Mesendoderm (in vitro differentiated cells): Measurements from ENCODE around the gene SYT1.

Experiments used
- DNase-seq: peaks from one replicate; pipeline ENCODE4 v3.0.0; 2013
- H2AK5ac ChIP-seq: 2 replicates; pipeline ENCODE4 v1.6.1; 2013; ENCODE audit warnings: low read length, inconsistent platforms
- H2BK120ac ChIP-seq: 2 replicates; pipeline ENCODE4 v1.6.1; 2013; ENCODE audit warnings: low read depth, mild to moderate bottlenecking, low read length, moderate library complexity, mixed read lengths
- H2BK15ac ChIP-seq: replicated peaks from 2 replicates; pipeline ENCODE4 v1.6.1; 2013; ENCODE audit warnings: low read depth, mild to moderate bottlenecking, moderate library complexity
- H2BK5ac ChIP-seq: 2 replicates; pipeline ENCODE4 v1.6.1; 2013; ENCODE audit warnings: low read length, inconsistent platforms
- H3K18ac ChIP-seq: 2 replicates; pipeline ENCODE4 v1.6.1; 2013; ENCODE audit warnings: mild to moderate bottlenecking, low read length, mixed read lengths
- H3K23ac ChIP-seq: one replicate; pipeline ENCODE4 v1.6.1; 2013; ENCODE audit warnings: low read length
- H3K27ac ChIP-seq: 2 replicates; pipeline ENCODE4 v1.5.1; 2013; ENCODE audit warnings: low read depth, mild to moderate bottlenecking, inconsistent platforms, low read length, moderate library complexity
- H3K27me3 ChIP-seq: 2 replicates; pipeline ENCODE4 v1.6.1; 2013; ENCODE audit warnings: low read length, control low read depth, mild to moderate bottlenecking, inconsistent platforms; ENCODE audit not compliant: insufficient read depth, poor library complexity
- H3K36me3 ChIP-seq: 2 replicates; pipeline ENCODE4 v1.6.1; 2013; ENCODE audit warnings: low read length, inconsistent platforms; ENCODE audit not compliant: control insufficient read depth, insufficient read depth
- H3K4ac ChIP-seq: one replicate; pipeline ENCODE4 v1.6.1; 2013; ENCODE audit warnings: low read depth, mild to moderate bottlenecking, low read length, moderate library complexity
- H3K4me1 ChIP-seq: 2 replicates; pipeline ENCODE4 v1.6.1; 2013; ENCODE audit warnings: low read depth, low read length, inconsistent platforms; ENCODE audit not compliant: control insufficient read depth
- H3K4me2 ChIP-seq: 2 replicates; pipeline ENCODE4 v1.6.1; 2013; ENCODE audit warnings: low read length
- H3K4me3 ChIP-seq: 2 replicates; pipeline ENCODE4 v1.5.1; 2013; ENCODE audit warnings: mild to moderate bottlenecking, low read length
- H3K56ac ChIP-seq: one replicate; pipeline ENCODE4 v1.6.1; 2013; ENCODE audit warnings: low read length
- H3K79me1 ChIP-seq: 2 replicates; pipeline ENCODE4 v1.6.1; 2013; ENCODE audit warnings: low read length, inconsistent platforms
- H3K79me2 ChIP-seq: 2 replicates; pipeline ENCODE4 v1.6.1; 2013; ENCODE audit warnings: mild to moderate bottlenecking, low read length; ENCODE audit not compliant: control insufficient read depth, insufficient read depth
- H3K9ac ChIP-seq: 2 replicates; pipeline ENCODE4 v1.6.1; 2013; ENCODE audit warnings: low read length, inconsistent platforms
- H4K5ac ChIP-seq: one replicate; pipeline ENCODE4 v1.6.1; 2013; ENCODE audit warnings: low read length
- H4K8ac ChIP-seq: one replicate; pipeline ENCODE4 v1.6.1; 2013; ENCODE audit warnings: low read depth, mild to moderate bottlenecking, control low read depth, low read length, moderate library complexity
- WGBS: extraction: QIAGEN DNeasy Blood & Tissue Kit; methylation state at CpG from one replicate; pipeline ENCODE4 v1.1.7; 2013; ENCODE audit warnings: low lambda C conversion rate, missing lambda C conversion rate; ENCODE audit not compliant: insufficient coverage; ENCODE audit errors: extremely low coverage; 5-methylcytosine and 5-hydroxymethylcytosine counted together

The SYT1 gene

DNA sequence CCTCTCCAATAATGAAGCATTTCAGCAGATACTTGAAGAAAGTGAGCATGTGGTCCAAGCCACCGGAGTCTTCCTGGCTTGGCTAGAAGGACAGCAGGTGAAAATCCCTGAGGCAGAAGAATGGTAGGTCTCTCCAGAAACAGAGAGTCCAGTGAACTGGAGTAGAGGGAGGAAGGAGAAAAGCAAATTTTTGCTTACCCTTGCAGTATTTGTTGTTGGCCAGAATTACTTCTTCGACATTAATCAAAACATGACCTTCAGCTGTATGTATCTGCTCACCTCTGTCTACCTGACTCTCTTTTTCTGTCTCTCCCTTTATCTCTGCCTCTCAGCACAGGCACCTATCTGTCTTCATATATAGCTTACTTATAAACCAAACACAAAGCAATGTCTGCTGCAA lies 208.9 kb downstream of the SYT1 start:
- no peak overlapping the region for H2AK5ac ChIP-seq
- H3K36me3 ChIP-seq: no peaks in the 10 kb centered on the region
- H4K8ac ChIP-seq: no peak overlapping the region
- no peak overlapping the region for H3K4me3 ChIP-seq
- no peak overlapping the region for H2BK15ac ChIP-seq
- no peaks in the 10 kb centered on the region for H3K79me2 ChIP-seq
- no peak overlapping the region for H3K27ac ChIP-seq
- DNase-seq: no peak
- H3K4me2 ChIP-seq: no peak overlapping the region
- no peak overlapping the region for H3K56ac ChIP-seq
- no peak overlapping the region for H3K9ac ChIP-seq
- WGBS: no CpG with 5 or more reads among the region's 2 CpGs
- no peaks in the 10 kb centered on the region for H3K4me1 ChIP-seq
- H3K27me3 ChIP-seq: no peaks in the 10 kb centered on the region
- H2BK120ac ChIP-seq: no peak overlapping the region
- H4K5ac ChIP-seq: no peak overlapping the region
- H3K23ac ChIP-seq: no peak overlapping the region
- H3K79me1 ChIP-seq: no peaks in the 10 kb centered on the region
- H3K18ac ChIP-seq: no peak overlapping the region
- no peak overlapping the region for H2BK5ac ChIP-seq
- H3K4ac ChIP-seq: no peak overlapping the region

DNA sequence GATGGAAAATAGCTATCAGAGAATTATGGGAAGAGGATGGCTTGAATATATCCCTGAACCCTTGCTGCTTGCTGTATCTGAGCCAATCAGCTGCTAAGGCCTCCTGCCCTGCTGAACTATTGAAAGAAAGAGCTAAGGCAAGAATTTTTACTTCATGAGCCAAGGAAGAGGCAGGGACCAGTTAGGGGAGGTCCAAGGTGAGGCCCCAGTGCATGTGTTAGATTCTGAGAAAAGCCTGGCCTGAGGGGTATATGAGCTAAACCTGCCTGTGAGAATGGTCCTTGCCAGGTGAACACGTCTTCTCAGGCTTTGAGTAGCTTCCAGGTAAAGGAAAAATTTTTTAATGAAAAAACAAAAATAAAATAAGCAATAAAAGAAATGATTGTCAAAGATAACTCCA lies 218.0 kb downstream of the SYT1 start:
- Histone ChIP-seq H3K79me1 (no peaks in the 10 kb centered on the region), H3K56ac (no peak overlapping the region), H3K18ac (peak overlapping the region; percentile 56), H3K4me3 (no peak overlapping the region), H3K36me3 (no peaks in the 10 kb centered on the region), H3K4me1 (no peaks in the 10 kb centered on the region), H2BK5ac (no peak overlapping the region), H2BK120ac (peak overlapping the region; percentile 21), H4K5ac (no peak overlapping the region), H4K8ac (peak overlapping the region; percentile 30), H3K4ac (no peak overlapping the region), H3K27me3 (no peaks in the 10 kb centered on the region), H3K23ac (no peak overlapping the region), H2BK15ac (no peak overlapping the region), H3K27ac (no peak overlapping the region), H3K79me2 (no peaks in the 10 kb centered on the region), H2AK5ac (no peak overlapping the region), H3K9ac (no peak overlapping the region), H3K4me2 (no peak overlapping the region)
- no CpG with 5 or more reads among the region's 1 CpG for WGBS
- peak; percentile 68 for DNase-seq

DNA sequence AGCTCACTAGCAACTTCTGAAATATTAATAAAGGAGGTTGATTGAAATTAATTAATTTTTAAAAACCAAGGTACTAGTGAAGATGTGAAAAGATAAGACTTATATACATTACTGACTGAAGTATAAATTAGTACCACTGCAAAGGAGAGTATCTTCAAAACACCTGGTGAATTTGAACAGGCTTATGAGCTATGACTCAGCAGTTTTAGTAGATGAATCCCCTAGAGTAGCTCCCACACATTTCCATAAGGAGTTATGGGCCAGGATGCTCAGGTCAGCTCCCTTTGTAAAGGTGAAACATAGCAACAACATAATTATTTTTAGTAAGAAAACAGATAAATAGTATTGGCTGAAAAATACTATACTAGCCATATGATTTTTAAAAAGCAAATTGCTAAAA lies 218.6 kb downstream of the SYT1 start:
- Histone ChIP-seq H3K9ac (no peak overlapping the region), H3K18ac (no peak overlapping the region), H3K27ac (no peak overlapping the region), H3K79me1 (no peaks in the 10 kb centered on the region), H3K36me3 (no peaks in the 10 kb centered on the region), H2BK5ac (no peak overlapping the region), H2BK15ac (no peak overlapping the region), H4K5ac (no peak overlapping the region), H3K79me2 (no peaks in the 10 kb centered on the region), H2BK120ac (no peak overlapping the region), H2AK5ac (no peak overlapping the region), H3K56ac (no peak overlapping the region), H3K4ac (no peak overlapping the region), H3K23ac (no peak overlapping the region), H3K4me3 (no peak overlapping the region), H3K27me3 (no peaks in the 10 kb centered on the region), H4K8ac (no peak overlapping the region), H3K4me2 (no peak overlapping the region), H3K4me1 (no peaks in the 10 kb centered on the region)
- DNase-seq: peak; percentile 27

DNA sequence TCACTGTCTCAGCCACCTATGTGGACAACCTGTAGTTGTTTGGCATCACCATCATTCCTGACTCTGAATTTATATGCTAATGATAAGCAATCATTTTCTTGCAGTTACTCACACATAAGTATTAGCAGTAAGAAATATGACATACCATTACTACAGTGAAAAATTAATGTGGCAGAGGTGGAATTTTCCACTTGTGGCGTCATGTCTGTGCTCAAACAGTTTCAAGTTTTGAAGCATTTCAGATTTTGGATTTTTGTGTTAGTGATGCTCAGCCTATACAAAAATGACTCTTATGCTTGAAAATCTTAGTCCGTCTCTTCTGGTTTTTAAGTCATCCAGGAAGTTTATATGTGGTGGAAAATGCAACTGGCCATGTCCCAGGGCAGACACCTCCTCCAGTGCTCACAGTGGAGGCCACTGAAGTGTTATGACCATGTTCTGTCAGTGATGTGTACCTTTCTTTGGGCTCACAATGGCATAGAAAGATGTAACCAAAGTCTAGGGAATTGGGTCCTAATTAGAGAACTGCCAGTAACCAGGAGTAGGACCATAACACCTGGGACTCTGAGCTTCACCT lies 220.6 kb downstream of the SYT1 start:
- no CpG with 5 or more reads among the region's 2 CpGs for WGBS
- Histone ChIP-seq H3K18ac (peak overlapping the region; percentile 56), H3K4me1 (no peaks in the 10 kb centered on the region), H3K9ac (no peak overlapping the region), H4K5ac (no peak overlapping the region), H3K23ac (no peak overlapping the region), H3K79me2 (no peaks in the 10 kb centered on the region), H3K27ac (no peak overlapping the region), H3K4me3 (no peak overlapping the region), H3K56ac (no peak overlapping the region), H2BK120ac (no peak overlapping the region), H2BK15ac (no peak overlapping the region), H3K4ac (no peak overlapping the region), H3K79me1 (no peaks in the 10 kb centered on the region), H4K8ac (no peak overlapping the region), H2BK5ac (no peak overlapping the region), H3K27me3 (no peaks in the 10 kb centered on the region), H2AK5ac (no peak overlapping the region), H3K36me3 (no peaks in the 10 kb centered on the region), H3K4me2 (no peak overlapping the region)
- no peak for DNase-seq

DNA sequence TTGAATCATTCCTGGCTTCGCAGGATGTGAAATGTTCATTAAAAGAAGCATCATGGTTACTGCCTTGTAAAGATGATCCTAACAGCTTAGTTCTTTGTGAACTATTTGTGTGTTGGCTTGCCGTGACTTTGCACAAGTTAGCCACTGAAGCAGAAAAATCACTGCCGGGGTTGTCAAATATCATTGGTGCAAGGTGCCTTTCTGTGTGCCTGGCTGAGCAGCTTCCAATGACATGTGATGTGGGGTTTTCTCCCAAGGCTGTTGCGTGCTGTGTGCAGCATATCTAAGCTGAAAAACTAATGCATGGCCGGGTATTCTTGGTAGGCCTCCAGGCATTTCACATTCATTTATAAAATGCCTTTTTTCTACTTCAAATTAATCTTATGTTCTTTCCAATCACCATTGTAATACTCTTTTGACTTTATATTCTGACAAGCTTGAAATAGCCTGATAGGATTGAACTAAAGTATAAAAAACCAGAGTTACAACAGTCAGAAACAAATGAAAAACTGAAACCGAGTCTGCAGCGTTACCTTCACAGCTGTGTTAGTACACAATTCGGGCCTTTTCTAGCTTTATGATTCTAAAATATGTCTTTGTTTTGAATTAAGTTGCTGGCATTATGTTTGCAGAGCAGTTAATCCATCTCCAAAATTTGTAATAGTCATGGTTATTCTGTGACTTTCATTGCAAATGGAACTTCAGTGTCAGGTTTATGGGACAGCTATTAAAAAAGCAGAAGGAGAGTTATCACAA lies 222.1 kb downstream of the SYT1 start:
- Histone ChIP-seq H3K79me1 (no peaks in the 10 kb centered on the region), H2AK5ac (no peak overlapping the region), H3K27ac (no peak overlapping the region), H4K8ac (no peak overlapping the region), H2BK120ac (no peak overlapping the region), H2BK15ac (no peak overlapping the region), H3K79me2 (no peaks in the 10 kb centered on the region), H3K56ac (no peak overlapping the region), H3K27me3 (no peaks in the 10 kb centered on the region), H2BK5ac (no peak overlapping the region), H3K18ac (no peak overlapping the region), H3K9ac (no peak overlapping the region), H3K4ac (no peak overlapping the region), H3K36me3 (no peaks in the 10 kb centered on the region), H3K23ac (no peak overlapping the region), H3K4me3 (no peak overlapping the region), H3K4me2 (no peak overlapping the region), H3K4me1 (no peaks in the 10 kb centered on the region), H4K5ac (no peak overlapping the region)
- no peak for DNase-seq
- no CpG with 5 or more reads among the region's 8 CpGs for WGBS

DNA sequence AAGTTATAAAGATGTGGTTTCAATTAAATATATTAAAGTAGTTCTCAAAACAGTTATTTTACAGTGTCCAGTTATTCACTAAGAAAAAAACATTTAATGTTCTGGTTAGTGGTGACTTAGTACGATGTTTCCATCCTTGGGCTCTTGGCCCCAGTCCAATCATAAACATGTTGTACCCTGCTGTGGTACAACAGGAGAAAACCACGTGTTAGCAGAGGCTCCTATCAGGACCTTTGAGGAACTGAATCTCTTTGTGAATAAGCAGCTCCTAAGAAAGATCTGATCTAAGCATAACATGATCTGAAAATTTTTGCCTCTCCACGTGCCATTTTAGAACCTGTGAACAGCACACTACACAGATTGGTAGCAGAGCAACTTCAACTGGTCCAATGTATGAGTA lies 234.0 kb downstream of the SYT1 start:
- H3K4me2 ChIP-seq: no peak overlapping the region
- no peak overlapping the region for H3K4me3 ChIP-seq
- H2BK15ac ChIP-seq: no peak overlapping the region
- H3K4me1 ChIP-seq: no peaks in the 10 kb centered on the region
- H3K79me1 ChIP-seq: no peaks in the 10 kb centered on the region
- H3K27me3 ChIP-seq: no peaks in the 10 kb centered on the region
- H3K9ac ChIP-seq: no peak overlapping the region
- H2AK5ac ChIP-seq: no peak overlapping the region
- DNase-seq: no peak
- no peaks in the 10 kb centered on the region for H3K79me2 ChIP-seq
- H3K18ac ChIP-seq: no peak overlapping the region
- no peak overlapping the region for H4K8ac ChIP-seq
- no peak overlapping the region for H2BK5ac ChIP-seq
- H3K36me3 ChIP-seq: no peaks in the 10 kb centered on the region
- H4K5ac ChIP-seq: no peak overlapping the region
- no peak overlapping the region for H3K23ac ChIP-seq
- H3K4ac ChIP-seq: no peak overlapping the region
- no peak overlapping the region for H3K27ac ChIP-seq
- H2BK120ac ChIP-seq: no peak overlapping the region
- WGBS: no CpG with 5 or more reads among the region's 3 CpGs
- no peak overlapping the region for H3K56ac ChIP-seq
